ENCODE results near the gene NCKAP1. TPM values are rescaled to one million over a fixed set of nuclear protein-coding genes. Genes with fewer than 3 reads are reported as not detected.

NCKAP1 gene
- total RNA-seq, 4 donors from 2014 or later, result 45.3 to 99.7 (median 74.3) TPM

DNA sequence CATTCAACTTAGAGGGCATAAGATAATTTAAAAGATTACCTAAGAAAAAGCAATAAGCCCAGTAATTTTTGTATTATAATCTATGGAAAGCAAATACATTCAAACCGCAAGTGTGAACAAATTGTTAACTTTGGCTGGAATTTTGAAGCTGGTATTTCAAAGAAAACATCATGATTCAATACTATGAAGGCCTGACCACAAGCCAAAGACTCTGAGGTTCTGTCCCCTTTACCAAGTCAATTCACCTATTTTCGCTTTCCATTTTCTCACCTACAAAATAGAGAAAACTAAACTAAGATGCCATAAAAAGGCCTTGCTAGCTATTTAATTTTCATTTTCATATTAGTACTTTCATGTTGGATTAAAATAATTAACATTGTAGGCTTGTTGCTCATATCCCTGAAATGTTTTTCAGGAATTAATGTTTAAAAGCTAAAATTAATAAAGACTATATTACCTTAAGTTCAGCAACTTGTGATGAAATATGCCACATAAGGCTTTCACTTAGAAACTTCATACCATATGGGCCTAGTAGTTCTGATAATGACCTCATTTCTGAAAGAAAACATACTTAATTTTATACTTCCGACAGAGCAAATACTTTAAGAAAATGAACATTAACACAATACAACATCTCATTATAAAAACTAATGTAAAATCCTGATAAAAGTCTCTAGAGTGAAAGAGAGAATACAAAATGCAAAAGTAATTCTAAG is 86.2 kb downstream of the NCKAP1 start:
- DNase-seq, result no peak
- no peaks in the 10 kb centered on the region for H3K27me3 ChIP-seq
- H3K27ac ChIP-seq, result no peak overlapping the region
- peaks cover 0 to 28% (median 4%) of the 10 kb centered on the region in 4 donors for H3K36me3 ChIP-seq
- peaks cover 0 to 4% (median 2%) of the 10 kb centered on the region in 4 donors for H3K4me1 ChIP-seq
- no peaks in the 10 kb centered on the region for H3K9me3 ChIP-seq
- WGBS, 2 donors (ENCODE audit: low coverage in 1 of 2), result 76 to 86% methylated on average over 3 of the region's 3 CpGs
- TF ChIP-seq CTCF (IDR thresholded peaks at IDR 0.05), result no peak
- no peak for TF ChIP-seq POLR2AphosphoS5 (IDR thresholded peaks at IDR 0.05)
- no peak for TF ChIP-seq EP300 (IDR thresholded peaks at IDR 0.05; ENCODE audit: low read depth)
- TF ChIP-seq POLR2A (IDR thresholded peaks at IDR 0.05), result no peak
- in situ Hi-C loops (cut with MboI; ENCODE audit: low pct_ligation_motif_present in 1 of 4, low pct_unique_long_range_greater_than_20kb in 1 of 4, low sequenced_read_pairs in 3 of 4) (loop anchor here in 1 of 4 donors (25.0 kb wide), 1 partner anchor 165 kb away; no protein-coding TSS in a partner anchor), intact Hi-C loops (cut with DNase I; ENCODE audit: low total_unique reads) (no loop called here)
- no peak overlapping the region for H3K4me3 ChIP-seq

GRCh38 chr2:182950546-182950945 is 87.7 kb downstream of the NCKAP1 start:
- WGBS, 2 donors (ENCODE audit: low coverage in 1 of 2), result 97 to 98% methylated on average over 3 of the region's 3 CpGs

DNA sequence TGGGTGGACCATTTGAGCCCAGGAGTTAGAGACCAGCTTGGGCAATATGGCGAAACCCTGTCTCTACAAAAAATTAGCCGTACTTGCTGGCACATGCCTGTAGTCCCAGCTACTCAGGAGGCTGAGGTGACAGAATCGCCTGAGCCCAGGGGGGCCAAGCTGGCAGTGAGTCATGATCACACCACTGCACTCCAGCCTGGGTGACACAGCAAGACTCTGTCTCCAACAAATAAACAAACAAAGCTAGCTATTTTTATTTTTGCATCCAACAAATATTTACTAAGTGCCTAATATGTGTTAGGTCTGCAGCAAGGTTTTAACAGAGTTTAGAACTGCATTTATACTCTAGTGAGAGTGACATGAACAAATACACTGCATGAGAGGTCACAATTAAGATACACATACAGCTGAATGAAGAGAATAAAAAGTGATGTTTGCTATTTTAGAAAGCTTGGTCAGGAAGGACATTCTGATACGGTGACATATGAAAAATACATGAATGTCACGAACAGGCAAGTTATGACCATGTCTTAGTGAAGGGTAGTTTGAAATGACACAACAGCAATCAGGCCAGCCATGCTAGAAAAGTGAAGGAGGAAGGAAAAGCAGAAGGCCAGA is 88.6 kb downstream of the NCKAP1 start:
- H3K9me3 ChIP-seq, result no peaks in the 10 kb centered on the region
- H3K27me3 ChIP-seq, result no peaks in the 10 kb centered on the region
- 82 to 91% methylated on average over 5 of the region's 5 CpGs for WGBS, 2 donors (ENCODE audit: low coverage in 1 of 2)
- H3K4me1 ChIP-seq, result peaks cover 0 to 12% (median 8%) of the 10 kb centered on the region in 4 donors
- intact Hi-C loops (cut with DNase I; ENCODE audit: low total_unique reads) (no loop called here), in situ Hi-C loops (cut with MboI; ENCODE audit: low pct_ligation_motif_present in 1 of 4, low pct_unique_long_range_greater_than_20kb in 1 of 4, low sequenced_read_pairs in 3 of 4) (loop anchor here in 1 of 4 donors (25.0 kb wide), 1 partner anchor 162 kb away; no protein-coding TSS in a partner anchor)
- TF ChIP-seq POLR2AphosphoS5 (IDR thresholded peaks at IDR 0.05), result no peak
- TF ChIP-seq CTCF (IDR thresholded peaks at IDR 0.05), result no peak
- TF ChIP-seq EP300 (IDR thresholded peaks at IDR 0.05; ENCODE audit: low read depth), result no peak
- TF ChIP-seq POLR2A (IDR thresholded peaks at IDR 0.05), result no peak
- DNase-seq, result no peak
- no peak overlapping the region for H3K27ac ChIP-seq
- H3K4me3 ChIP-seq, result no peak overlapping the region
- H3K36me3 ChIP-seq, result peaks cover 0 to 18% (median 2%) of the 10 kb centered on the region in 4 donors

More at GRCh38 chr2:182950546-182950945, 87.7 kb downstream of the NCKAP1 start:
- Histone ChIP-seq H3K27ac (no peak overlapping the region), H3K4me3 (no peak overlapping the region), H3K4me1 (peaks cover 0 to 12% (median 8%) of the 10 kb centered on the region in 4 donors), H3K36me3 (peaks cover 0 to 18% (median 2%) of the 10 kb centered on the region in 4 donors), H3K27me3 (no peaks in the 10 kb centered on the region), H3K9me3 (no peaks in the 10 kb centered on the region)
- in situ Hi-C loops (cut with MboI; ENCODE audit: low pct_ligation_motif_present in 1 of 4, low pct_unique_long_range_greater_than_20kb in 1 of 4, low sequenced_read_pairs in 3 of 4) (loop anchor here in 1 of 4 donors (25.0 kb wide), 1 partner anchor 163 kb away; no protein-coding TSS in a partner anchor), intact Hi-C loops (cut with DNase I; ENCODE audit: low total_unique reads) (no loop called here)
- no peak for DNase-seq
- TF ChIP-seq EP300 (IDR thresholded peaks at IDR 0.05; ENCODE audit: low read depth), result no peak
- TF ChIP-seq POLR2A (IDR thresholded peaks at IDR 0.05), result no peak
- no peak for TF ChIP-seq CTCF (IDR thresholded peaks at IDR 0.05)
- no peak for TF ChIP-seq POLR2AphosphoS5 (IDR thresholded peaks at IDR 0.05)

GRCh38 chr2:182949052-182949451 is 89.2 kb downstream of the NCKAP1 start:
- peaks cover 0 to 23% (median 2%) of the 10 kb centered on the region in 4 donors for H3K36me3 ChIP-seq
- 83 to 85% methylated on average over 4 of the region's 4 CpGs for WGBS, 2 donors (ENCODE audit: low coverage in 1 of 2)

More at GRCh38 chr2:182949052-182949451, 89.2 kb downstream of the NCKAP1 start:
- Histone ChIP-seq H3K9me3 (no peaks in the 10 kb centered on the region), H3K27me3 (no peaks in the 10 kb centered on the region), H3K4me3 (no peak overlapping the region), H3K27ac (no peak overlapping the region), H3K4me1 (peaks cover 0 to 12% (median 8%) of the 10 kb centered on the region in 4 donors)
- in situ Hi-C loops (cut with MboI; ENCODE audit: low pct_ligation_motif_present in 1 of 4, low pct_unique_long_range_greater_than_20kb in 1 of 4, low sequenced_read_pairs in 3 of 4), result no loop called here
- no peak for DNase-seq
- intact Hi-C loops (cut with DNase I; ENCODE audit: low total_unique reads), result no loop called here
- TF ChIP-seq CTCF (IDR thresholded peaks at IDR 0.05), result no peak

Measured in transverse colon (tissue), 4 donors.